Natural killer cell (primary cell): ENCODE data around the gene COL6A3. TPM values are rescaled to one million over a fixed set of nuclear protein-coding genes. Genes with fewer than 3 reads are reported as not detected.

Experiments used
- ATAC-seq, 3 donors: fragments of 150-1000 bp in 2 of 3; fragments of 200-7000 bp in 1 of 3; cut with Tn5 transposase; 1 replicate in 1 of 3; 2 replicates in 2 of 3; pipeline ENCODE4 v1.10.0; 2021; ENCODE audit warnings: mild to moderate bottlenecking in 2 of 3, moderate library complexity in 2 of 3
- DNase-seq, 2 donors: peaks; one replicate each; pipeline versions ENCODE4 v3.0.0 to v3.0.0-alpha.2; 2013 to 2021; ENCODE audit warnings: mixed read lengths in 1 of 2
- H3K27ac ChIP-seq: one replicate; pipeline ENCODE4 v1.5.1; 2013; ENCODE audit warnings: mild to moderate bottlenecking, low read length
- H3K27me3 ChIP-seq: one replicate; pipeline ENCODE4 v1.6.1; 2013; ENCODE audit warnings: low read length; ENCODE audit not compliant: control insufficient read depth, insufficient read depth
- H3K36me3 ChIP-seq: one replicate; pipeline ENCODE4 v1.6.1; 2013; ENCODE audit warnings: low read length; ENCODE audit not compliant: control insufficient read depth, insufficient read depth
- H3K4me1 ChIP-seq: one replicate; pipeline ENCODE4 v1.6.1; 2013; ENCODE audit warnings: low read length; ENCODE audit not compliant: control insufficient read depth, insufficient read depth
- H3K4me3 ChIP-seq: one replicate; pipeline ENCODE4 v1.5.1; 2013; ENCODE audit warnings: low read length
- H3K9me3 ChIP-seq: one replicate; pipeline ENCODE4 v1.6.1; 2013; ENCODE audit warnings: low read length; ENCODE audit not compliant: control insufficient read depth, insufficient read depth
- H3K27ac Mint-ChIP-seq, 2 donors: one replicate each; pipeline ENCODE4 v1.8.0; 2022; ENCODE audit warnings: mild to moderate bottlenecking in 2 of 2, mixed read lengths in 2 of 2, moderate library complexity in 1 of 2
- H3K27me3 Mint-ChIP-seq, 2 donors: one replicate each; pipeline ENCODE4 v1.8.0; 2022; ENCODE audit warnings: low read depth in 2 of 2, mixed read lengths in 2 of 2
- H3K36me3 Mint-ChIP-seq: one replicate; pipeline ENCODE4 v1.8.0; 2022; ENCODE audit warnings: mixed read lengths
- H3K4me1 Mint-ChIP-seq, 2 donors: one replicate each; pipeline ENCODE4 v1.8.0; 2022; ENCODE audit warnings: mixed read lengths in 2 of 2
- H3K4me3 Mint-ChIP-seq: one replicate; pipeline ENCODE4 v1.8.0; 2022; ENCODE audit warnings: mild to moderate bottlenecking, moderate library complexity, mixed read lengths
- H3K9me3 Mint-ChIP-seq, 2 donors: one replicate each; pipeline ENCODE4 v1.8.0; 2022; ENCODE audit warnings: mixed read lengths in 2 of 2
- WGBS: methylation state at CpG from one replicate; pipeline ENCODE4 v1.1.7; 2013; ENCODE audit warnings: missing lambda C conversion rate; ENCODE audit not compliant: insufficient coverage; 5-methylcytosine and 5-hydroxymethylcytosine counted together
- intact Hi-C: fragments of 100-400 bp; cut with micrococcal nuclease; formaldehyde crosslinking; loops from one replicate; pipeline ENCODE4 v1.14.2; 2022
- total RNA-seq, 4 donors: library from RNA; stranded (reverse); fragments of 120-200 nt in 1 of 4; gene quantifications; one replicate each; pipeline versions ENCODE4 v1.2.3 to v1.2.4, GENCODE V29; 2013 to 2022
- TF ChIP-seq, protein P1 (sequence below): fragments of 200-600 bp; IDR thresholded peaks from one replicate; pipeline ENCODE4 v1.8.0; 2022; ENCODE audit warnings: antibody characterized with exemption

Gene COL6A3
- total RNA-seq, 3 donors from 2014 or later (not counting 1 experiment from before 2014, with no cell fraction given): 0.10 to 0.31 (median 0.29) TPM

DNA sequence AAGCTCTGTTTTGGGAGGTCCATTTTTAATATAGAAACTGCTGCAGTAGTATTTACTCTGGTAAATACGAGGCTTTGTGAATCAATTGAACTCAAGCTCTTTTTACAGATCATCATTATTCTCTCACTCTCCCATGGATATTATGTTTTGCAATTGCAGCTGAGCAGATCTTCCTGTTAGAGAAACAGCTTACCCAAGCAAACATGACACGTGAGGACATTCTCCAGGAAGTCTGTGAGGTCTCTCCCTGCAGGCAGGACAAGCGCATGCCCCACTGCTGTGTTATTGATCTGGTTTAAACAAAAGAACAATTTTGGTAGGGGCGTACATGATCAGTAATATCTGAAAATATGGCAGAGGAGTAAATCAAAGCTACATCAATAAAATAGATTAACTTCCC is 72.1 kb downstream of the COL6A3 start:
- Histone ChIP-seq H3K27ac (no peak overlapping the region), H3K27me3 (no peaks in the 10 kb centered on the region), H3K4me1 (no peaks in the 10 kb centered on the region), H3K4me3 (no peak overlapping the region), H3K36me3 (no peaks in the 10 kb centered on the region), H3K9me3 (no peaks in the 10 kb centered on the region)
- Mint-ChIP-seq H3K27me3 (peaks cover 0 to 11% of the 10 kb centered on the region in 2 donors), H3K4me1 (no peaks in the 10 kb centered on the region), H3K27ac (no peak overlapping the region), H3K4me3 (no peak overlapping the region), H3K36me3 (no peaks in the 10 kb centered on the region), H3K9me3 (no peaks in the 10 kb centered on the region)
- ATAC-seq: no peak
- DNase-seq: no peak
- intact Hi-C loops: no loop called here
- TF ChIP-seq, protein P1, sequence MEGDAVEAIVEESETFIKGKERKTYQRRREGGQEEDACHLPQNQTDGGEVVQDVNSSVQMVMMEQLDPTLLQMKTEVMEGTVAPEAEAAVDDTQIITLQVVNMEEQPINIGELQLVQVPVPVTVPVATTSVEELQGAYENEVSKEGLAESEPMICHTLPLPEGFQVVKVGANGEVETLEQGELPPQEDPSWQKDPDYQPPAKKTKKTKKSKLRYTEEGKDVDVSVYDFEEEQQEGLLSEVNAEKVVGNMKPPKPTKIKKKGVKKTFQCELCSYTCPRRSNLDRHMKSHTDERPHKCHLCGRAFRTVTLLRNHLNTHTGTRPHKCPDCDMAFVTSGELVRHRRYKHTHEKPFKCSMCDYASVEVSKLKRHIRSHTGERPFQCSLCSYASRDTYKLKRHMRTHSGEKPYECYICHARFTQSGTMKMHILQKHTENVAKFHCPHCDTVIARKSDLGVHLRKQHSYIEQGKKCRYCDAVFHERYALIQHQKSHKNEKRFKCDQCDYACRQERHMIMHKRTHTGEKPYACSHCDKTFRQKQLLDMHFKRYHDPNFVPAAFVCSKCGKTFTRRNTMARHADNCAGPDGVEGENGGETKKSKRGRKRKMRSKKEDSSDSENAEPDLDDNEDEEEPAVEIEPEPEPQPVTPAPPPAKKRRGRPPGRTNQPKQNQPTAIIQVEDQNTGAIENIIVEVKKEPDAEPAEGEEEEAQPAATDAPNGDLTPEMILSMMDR: no peak
- WGBS: 67% methylated on average over 4 of the region's 4 CpGs

DNA sequence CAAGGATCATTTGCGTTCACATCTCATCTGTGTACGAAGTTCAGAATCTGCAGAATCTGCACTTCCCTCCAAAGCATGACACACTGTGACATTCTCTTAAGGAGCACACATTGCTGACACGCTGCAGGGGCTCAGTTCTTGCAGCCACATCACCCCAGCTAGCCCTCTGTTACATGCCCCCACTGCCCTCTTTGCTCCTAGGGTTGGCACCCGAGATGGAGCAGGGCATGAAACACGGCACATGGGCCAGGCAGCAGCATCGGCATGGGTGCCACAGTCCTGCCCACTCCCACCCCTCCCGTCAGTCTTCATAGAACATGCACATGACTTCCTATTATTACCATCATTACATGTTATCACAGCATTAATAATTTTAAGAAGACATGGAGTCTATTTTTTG is 76.4 kb downstream of the COL6A3 start:
- Histone ChIP-seq H3K36me3 (no peaks in the 10 kb centered on the region), H3K27ac (no peak overlapping the region), H3K27me3 (no peaks in the 10 kb centered on the region), H3K9me3 (no peaks in the 10 kb centered on the region), H3K4me1 (no peaks in the 10 kb centered on the region), H3K4me3 (no peak overlapping the region)
- TF ChIP-seq, protein P1: no peak
- H3K9me3 Mint-ChIP-seq: no peaks in the 10 kb centered on the region
- no peaks in the 10 kb centered on the region for H3K36me3 Mint-ChIP-seq
- 91% methylated on average over 7 of the region's 7 CpGs for WGBS
- intact Hi-C loops: no loop called here
- H3K27ac Mint-ChIP-seq: no peak overlapping the region
- peaks cover 8 to 18% of the 10 kb centered on the region in 2 donors for H3K27me3 Mint-ChIP-seq
- no peak for DNase-seq
- no peak overlapping the region for H3K4me3 Mint-ChIP-seq
- no peaks in the 10 kb centered on the region for H3K4me1 Mint-ChIP-seq
- no peak for ATAC-seq

DNA sequence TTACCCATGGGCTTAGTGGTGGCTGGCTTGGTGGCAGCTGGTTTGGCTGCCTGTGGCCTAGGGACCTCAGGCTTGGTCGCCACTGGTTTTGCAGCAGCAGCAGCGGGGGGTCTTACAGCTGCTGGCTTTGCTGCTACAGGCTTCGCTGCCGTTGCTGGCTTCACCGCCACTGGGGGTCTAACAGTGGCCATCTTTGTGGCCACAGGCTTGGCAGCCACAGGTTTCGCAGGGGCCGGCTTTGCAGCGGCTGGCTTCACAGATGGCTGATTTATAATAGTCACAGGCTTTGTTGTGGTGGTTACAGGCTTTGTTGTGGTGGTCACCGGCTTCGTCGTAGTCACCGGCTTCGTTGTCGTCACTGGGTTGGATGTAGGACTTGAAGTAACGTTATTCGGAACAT is 77.8 kb downstream of the COL6A3 start:
- TF ChIP-seq, protein P1: no peak
- ATAC-seq (no peak), DNase-seq (no peak)
- Histone ChIP-seq H3K36me3 (no peaks in the 10 kb centered on the region), H3K4me1 (no peaks in the 10 kb centered on the region), H3K4me3 (no peak overlapping the region), H3K27me3 (no peaks in the 10 kb centered on the region), H3K27ac (no peak overlapping the region), H3K9me3 (no peaks in the 10 kb centered on the region)
- Mint-ChIP-seq H3K4me3 (no peak overlapping the region), H3K27me3 (peaks cover 8 to 18% of the 10 kb centered on the region in 2 donors), H3K27ac (no peak overlapping the region), H3K36me3 (no peaks in the 10 kb centered on the region), H3K9me3 (no peaks in the 10 kb centered on the region), H3K4me1 (no peaks in the 10 kb centered on the region)
- intact Hi-C loops: no loop called here
- WGBS: 62% methylated on average over 11 of the region's 16 CpGs

DNA sequence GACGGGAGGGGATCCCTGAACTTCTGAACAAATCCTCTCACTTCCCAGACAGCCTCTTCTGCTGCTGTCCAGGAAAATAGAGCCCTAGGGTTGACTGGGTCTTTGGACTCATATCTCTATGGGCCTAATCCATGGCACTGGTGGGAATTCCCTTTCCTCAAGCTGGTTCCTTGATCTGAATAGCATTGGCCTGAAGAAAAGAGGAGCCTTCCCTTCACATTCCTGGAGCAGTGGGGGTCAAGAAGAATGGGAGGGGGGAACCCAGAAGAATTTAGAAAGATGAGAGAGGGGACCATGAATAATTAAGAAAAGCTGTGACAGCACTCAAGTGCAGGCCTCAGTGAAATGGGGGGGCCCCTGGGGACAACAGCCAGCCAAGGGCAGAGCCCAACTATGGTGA is 80.2 kb downstream of the COL6A3 start:
- no peak overlapping the region for H3K4me3 Mint-ChIP-seq

More for the DNA sequence above, 80.2 kb downstream of the COL6A3 start:
- no peaks in the 10 kb centered on the region for H3K4me1 ChIP-seq
- Mint-ChIP-seq H3K4me1 (no peaks in the 10 kb centered on the region), H3K36me3 (no peaks in the 10 kb centered on the region), H3K27ac (no peak overlapping the region), H3K9me3 (no peaks in the 10 kb centered on the region), H3K27me3 (peaks cover 11 to 18% of the 10 kb centered on the region in 2 donors)
- WGBS: 100% methylated on average over 1 of the region's 1 CpG
- intact Hi-C loops: no loop called here
- H3K27ac ChIP-seq: no peak overlapping the region
- no peaks in the 10 kb centered on the region for H3K27me3 ChIP-seq
- DNase-seq (no peak), ATAC-seq (no peak)
- TF ChIP-seq, protein P1: no peak
- no peaks in the 10 kb centered on the region for H3K9me3 ChIP-seq
- H3K4me3 ChIP-seq: no peak overlapping the region
- H3K36me3 ChIP-seq: no peaks in the 10 kb centered on the region
